Measurements from ENCODE around the gene RASA3. TPM values are rescaled to one million over a fixed set of nuclear protein-coding genes. Genes with fewer than 3 reads are reported as not detected.

RASA3 gene
- total RNA-seq, 2 donors from 2014 or later, result 6.3 to 12.0 TPM

GRCh38 chr13:114167426-114167825 lies 35.0 kb upstream of the RASA3 start:
- peaks cover 4% of the 10 kb centered on the region for H3K9me3 ChIP-seq (ENCODE audit: control insufficient read depth, low read length)
- no peak overlapping the region for H3K4me3 ChIP-seq (ENCODE audit: low read length)
- Mint-ChIP-seq H3K4me3 (no peak overlapping the region), H3K36me3 (ENCODE audit: low read depth) (no peaks in the 10 kb centered on the region), H3K27ac (no peak overlapping the region), H3K4me1 (peaks cover 13% of the 10 kb centered on the region), H3K9me3 (no peaks in the 10 kb centered on the region), H3K27me3 (ENCODE audit: insufficient read depth) (peaks cover 9% of the 10 kb centered on the region)
- WGBS, 2 experiments (ENCODE audit: insufficient coverage in 1 of 2, insufficient read length in 1 of 2), result 87 to 91% methylated on average over 5 of the region's 5 CpGs
- H3K27me3 ChIP-seq (ENCODE audit: control insufficient read depth, insufficient read depth, low read length, poor library complexity, severe bottlenecking), result no peaks in the 10 kb centered on the region
- no peak for DNase-seq
- no peak overlapping the region for H3K27ac ChIP-seq (ENCODE audit: low read depth, low read length)
- no peaks in the 10 kb centered on the region for H3K4me1 ChIP-seq (ENCODE audit: control insufficient read depth, insufficient read depth, low read length)
- H3K36me3 ChIP-seq (ENCODE audit: control insufficient read depth, insufficient read depth, low read length), result no peaks in the 10 kb centered on the region
- H3K9ac ChIP-seq (ENCODE audit: extremely low read depth, low read length, poor library complexity, severe bottlenecking), result no peak overlapping the region
- no peak for TF ChIP-seq CTCF (conservative IDR thresholded peaks at IDR 0.05)

GRCh38 chr13:114166381-114167131 lies 34.1 kb upstream of the RASA3 start:
- H3K27me3 ChIP-seq (ENCODE audit: control insufficient read depth, insufficient read depth, low read length, poor library complexity, severe bottlenecking), result no peaks in the 10 kb centered on the region
- H3K9me3 ChIP-seq (ENCODE audit: control insufficient read depth, low read length), result peaks cover 4% of the 10 kb centered on the region
- H3K27ac ChIP-seq (ENCODE audit: low read depth, low read length), result no peak overlapping the region
- Mint-ChIP-seq H3K27me3 (ENCODE audit: insufficient read depth) (peaks cover 11% of the 10 kb centered on the region), H3K27ac (no peak overlapping the region), H3K4me3 (no peak overlapping the region), H3K4me1 (peaks cover 14% of the 10 kb centered on the region), H3K36me3 (ENCODE audit: low read depth) (no peaks in the 10 kb centered on the region), H3K9me3 (no peaks in the 10 kb centered on the region)
- no peaks in the 10 kb centered on the region for H3K4me1 ChIP-seq (ENCODE audit: control insufficient read depth, insufficient read depth, low read length)
- H3K9ac ChIP-seq (ENCODE audit: extremely low read depth, low read length, poor library complexity, severe bottlenecking), result no peak overlapping the region
- TF ChIP-seq CTCF (conservative IDR thresholded peaks at IDR 0.05), result no peak
- no peaks in the 10 kb centered on the region for H3K36me3 ChIP-seq (ENCODE audit: control insufficient read depth, insufficient read depth, low read length)
- no peak overlapping the region for H3K4me3 ChIP-seq (ENCODE audit: low read length)
- no peak for DNase-seq
- WGBS, 2 experiments (ENCODE audit: insufficient coverage in 1 of 2, insufficient read length in 1 of 2), result 92 to 95% methylated on average over 14 to 20 of the region's 20 CpGs

- no peaks in the 10 kb centered on the region for H3K36me3 ChIP-seq (ENCODE audit: control insufficient read depth, insufficient read depth, low read length)
- H3K4me1 Mint-ChIP-seq, result peaks cover 14% of the 10 kb centered on the region
- no peaks in the 10 kb centered on the region for H3K9me3 ChIP-seq (ENCODE audit: control insufficient read depth, low read length)
- peaks cover 26% of the 10 kb centered on the region for H3K27me3 Mint-ChIP-seq (ENCODE audit: insufficient read depth)
- H3K9me3 Mint-ChIP-seq, result no peaks in the 10 kb centered on the region
- no peaks in the 10 kb centered on the region for H3K27me3 ChIP-seq (ENCODE audit: control insufficient read depth, insufficient read depth, low read length, poor library complexity, severe bottlenecking)
- H3K27ac ChIP-seq (ENCODE audit: low read depth, low read length), result no peak overlapping the region
- no peak overlapping the region for H3K27ac Mint-ChIP-seq
- H3K4me1 ChIP-seq (ENCODE audit: control insufficient read depth, insufficient read depth, low read length), result no peaks in the 10 kb centered on the region
- WGBS, 2 experiments (ENCODE audit: insufficient coverage in 1 of 2, insufficient read length in 1 of 2), result 91 to 92% methylated on average over 20 to 26 of the region's 26 CpGs
- no peak for TF ChIP-seq CTCF (conservative IDR thresholded peaks at IDR 0.05)
- DNase-seq, result no peak
- H3K36me3 Mint-ChIP-seq (ENCODE audit: low read depth), result no peaks in the 10 kb centered on the region
- no peak overlapping the region for H3K4me3 Mint-ChIP-seq
- no peak overlapping the region for H3K9ac ChIP-seq (ENCODE audit: extremely low read depth, low read length, poor library complexity, severe bottlenecking)
- no peak overlapping the region for H3K4me3 ChIP-seq (ENCODE audit: low read length)
Measured at GRCh38 chr13:114164681-114165429, 32.4 kb upstream of the RASA3 start.
